ENCODE data around the gene SMPD4. TPM values are rescaled to one million over a fixed set of nuclear protein-coding genes. Genes with fewer than 3 reads are reported as not detected.
"Not testable (repeated sequence)": the region's sequence is repeated elsewhere in the genome, so short reads cannot be mapped to it uniquely, and the experiment has no call there.

Gene SMPD4
- total and polyA plus RNA-seq, 2 experiments from 2014 or later, result 23.8 to 37.1 TPM

DNA sequence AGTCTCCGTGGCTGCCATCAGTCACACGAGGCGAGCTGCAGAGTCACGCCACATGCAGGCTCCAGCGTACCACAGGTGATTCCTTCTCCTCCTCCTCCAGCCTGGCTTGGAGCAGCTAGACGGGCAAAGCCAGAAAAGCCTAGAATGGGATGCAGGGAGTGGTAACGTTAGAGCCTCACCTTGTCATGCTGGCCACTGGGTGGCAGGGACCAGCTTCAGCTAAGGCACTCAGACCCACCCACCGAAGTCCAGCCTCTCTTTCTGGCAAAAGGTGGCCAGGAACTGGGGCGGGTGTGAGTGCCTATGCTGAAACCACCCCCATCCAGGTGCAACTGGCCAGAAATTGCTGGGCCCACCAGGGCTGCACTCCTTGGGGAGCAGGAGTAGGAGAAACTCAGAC lies 53.7 kb downstream of the SMPD4 start:
- DNase-seq; H4K20me1 ChIP-seq (ENCODE audit: insufficient read depth); H3K27ac ChIP-seq; H3K4me2 ChIP-seq (ENCODE audit: unreplicated experiment); H3K4me3 ChIP-seq; H3K9ac ChIP-seq; H3K9me2 ChIP-seq (ENCODE audit: insufficient read depth); H2AFZ ChIP-seq; H3F3A ChIP-seq (ENCODE audit: insufficient read depth); H3K9me3 ChIP-seq (ENCODE audit: low read depth); H3K79me2 ChIP-seq (ENCODE audit: insufficient read depth); in situ Hi-C loops (cut with MboI); H3K36me3 ChIP-seq (ENCODE audit: low read depth); H3K27me3 ChIP-seq (replicated peaks; ENCODE audit: insufficient read depth); H3K4me1 ChIP-seq (ENCODE audit: insufficient read depth): not testable (repeated sequence)
- 30 to 53% methylated on average over 2 to 8 of the region's 9 CpGs for WGBS, 2 experiments (ENCODE audit: low coverage in 1 of 2, low lambda C conversion rate in 2 of 2, missing lambda C conversion rate in 2 of 2)

DNA sequence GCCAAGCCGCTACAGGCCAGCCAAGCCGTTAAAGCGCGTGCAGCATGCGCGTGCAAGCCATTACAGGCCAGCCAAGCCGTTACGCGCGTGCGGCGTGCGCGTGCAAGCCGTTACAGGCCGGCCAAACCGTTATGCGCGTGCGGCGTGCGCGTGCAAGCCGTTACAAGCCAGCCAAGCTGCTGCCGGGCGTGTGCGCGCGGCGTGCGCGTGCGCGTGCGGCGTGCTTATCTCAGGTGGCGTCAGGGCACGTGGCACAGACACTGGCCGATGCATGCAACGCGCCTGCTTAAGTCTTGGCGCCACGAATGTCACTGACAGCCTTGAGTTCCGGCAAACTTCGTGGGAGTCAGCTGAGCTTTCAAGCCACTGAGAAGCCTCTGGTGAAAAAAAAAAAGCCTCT lies 60.5 kb downstream of the SMPD4 start:
- H3K9me2 ChIP-seq (ENCODE audit: insufficient read depth); H3K36me3 ChIP-seq (ENCODE audit: low read depth); H3K27ac ChIP-seq; H3F3A ChIP-seq (ENCODE audit: insufficient read depth); H3K4me1 ChIP-seq (ENCODE audit: insufficient read depth); H3K27me3 ChIP-seq (replicated peaks; ENCODE audit: insufficient read depth); in situ Hi-C loops (cut with MboI); H3K4me2 ChIP-seq (ENCODE audit: unreplicated experiment); H3K4me3 ChIP-seq; H3K9me3 ChIP-seq (ENCODE audit: low read depth); H3K79me2 ChIP-seq (ENCODE audit: insufficient read depth); H4K20me1 ChIP-seq (ENCODE audit: insufficient read depth); DNase-seq; H2AFZ ChIP-seq; H3K9ac ChIP-seq: not testable (repeated sequence)
- WGBS, 2 experiments (ENCODE audit: low coverage in 1 of 2, low lambda C conversion rate in 2 of 2, missing lambda C conversion rate in 2 of 2), result 89 to 92% methylated on average over 28 to 37 of the region's 45 CpGs

DNA sequence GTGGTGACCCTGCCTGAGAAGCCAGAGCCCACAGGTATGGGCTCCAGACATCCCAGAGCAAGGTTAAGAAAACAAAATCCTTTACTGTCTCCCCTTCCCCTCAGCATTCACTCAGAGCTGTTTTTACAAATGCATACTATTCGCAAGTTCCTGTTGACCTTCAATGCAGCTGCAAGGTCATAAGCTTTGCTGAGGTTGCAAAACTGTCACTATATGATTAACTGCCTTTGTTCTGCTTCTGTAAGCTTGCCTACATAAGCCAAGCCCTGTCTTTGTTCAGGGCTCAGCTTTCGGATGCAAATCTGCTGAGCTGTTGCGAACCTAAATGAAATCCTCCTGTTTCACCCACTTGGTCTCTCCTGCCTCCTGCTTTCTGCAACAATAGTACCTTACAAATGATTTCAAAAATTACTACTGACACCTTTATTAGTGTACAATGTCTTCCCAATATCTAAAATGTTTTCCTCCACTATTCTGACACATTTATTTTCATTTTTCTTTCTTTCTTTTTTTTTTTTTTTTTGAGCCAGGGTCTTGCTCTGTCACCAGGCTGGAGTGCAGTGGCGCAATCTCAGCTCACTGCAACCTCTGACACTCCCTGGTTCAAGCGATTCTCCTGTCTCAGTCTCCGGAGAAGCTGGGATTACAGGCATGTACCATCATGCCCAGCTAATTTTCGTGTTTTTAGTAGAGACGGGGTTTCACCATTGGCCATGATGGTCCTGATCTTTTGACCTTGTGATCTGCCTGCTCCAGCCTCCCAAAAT lies 78.6 kb downstream of the SMPD4 start:
- 18 to 26% methylated on average over 3 to 8 of the region's 8 CpGs for WGBS, 2 experiments (ENCODE audit: low coverage in 1 of 2, low lambda C conversion rate in 2 of 2, missing lambda C conversion rate in 2 of 2)
- H3F3A ChIP-seq (ENCODE audit: insufficient read depth); H3K4me1 ChIP-seq (ENCODE audit: insufficient read depth); H3K36me3 ChIP-seq (ENCODE audit: low read depth); H3K9ac ChIP-seq; H3K27ac ChIP-seq; H3K9me3 ChIP-seq (ENCODE audit: low read depth); H3K4me2 ChIP-seq (ENCODE audit: unreplicated experiment); H3K79me2 ChIP-seq (ENCODE audit: insufficient read depth); H3K4me3 ChIP-seq; H3K9me2 ChIP-seq (ENCODE audit: insufficient read depth); H2AFZ ChIP-seq; H3K27me3 ChIP-seq (replicated peaks; ENCODE audit: insufficient read depth); DNase-seq; H4K20me1 ChIP-seq (ENCODE audit: insufficient read depth); in situ Hi-C loops (cut with MboI): not testable (repeated sequence)

Small RNAs within 50 kb of the gene (small RNA-seq; reads per million reads assigned to genes)
- gene RNU6-1049P (ENCODE audit: low read depth, low replicate concordance), result not detected

Other genes with a start within 250 kb of the SMPD4 start
- not detected in 2 replicates for gene RAB6C, start 201.9 kb downstream of the SMPD4 start, total RNA-seq (2014; rRNA removed; shearing (Covaris generic))
- not detected in 2 replicates for gene RAB6C, start 201.9 kb downstream of the SMPD4 start, polyA plus RNA-seq (2016; fragmentation: Nextera tagmentation; extraction: Ambion mirVana)
- gene POTEF, start 52.4 kb downstream of the SMPD4 start, total RNA-seq (2014; rRNA removed; shearing (Covaris generic)), result not detected in 2 replicates
- not detected in 2 replicates for gene POTEF, start 52.4 kb downstream of the SMPD4 start, polyA plus RNA-seq (2016; fragmentation: Nextera tagmentation; extraction: Ambion mirVana)
- 3.8 and 10.9 TPM in 2 replicates for gene CCDC74B, start 36.5 kb downstream of the SMPD4 start, total RNA-seq (2014; rRNA removed; shearing (Covaris generic))
- gene CCDC74B, start 36.5 kb downstream of the SMPD4 start, polyA plus RNA-seq (2016; fragmentation: Nextera tagmentation; extraction: Ambion mirVana), result 8.0 and 10.8 TPM in 2 replicates
- 126 and 129 TPM in 2 replicates for gene MZT2B, start 660 bp upstream of the SMPD4 start, total RNA-seq (2014; rRNA removed; shearing (Covaris generic))
- 346 and 351 TPM in 2 replicates for gene MZT2B, start 660 bp upstream of the SMPD4 start, polyA plus RNA-seq (2016; fragmentation: Nextera tagmentation; extraction: Ambion mirVana)
- not detected in 2 replicates for gene TUBA3E, start 16.8 kb upstream of the SMPD4 start, total RNA-seq (2014; rRNA removed; shearing (Covaris generic))
- not detected in 2 replicates for gene TUBA3E, start 16.8 kb upstream of the SMPD4 start, polyA plus RNA-seq (2016; fragmentation: Nextera tagmentation; extraction: Ambion mirVana)
- gene IMP4, start 161.3 kb upstream of the SMPD4 start, total RNA-seq (2014; rRNA removed; shearing (Covaris generic)), result 109 and 110 TPM in 2 replicates
- gene IMP4, start 161.3 kb upstream of the SMPD4 start, polyA plus RNA-seq (2016; fragmentation: Nextera tagmentation; extraction: Ambion mirVana), result 79.1 and 90.4 TPM in 2 replicates
- 17.5 and 24.3 TPM in 2 replicates for gene PTPN18, start 174.5 kb upstream of the SMPD4 start, total RNA-seq (2014; rRNA removed; shearing (Covaris generic))
- 19.1 and 19.2 TPM in 2 replicates for gene PTPN18, start 174.5 kb upstream of the SMPD4 start, polyA plus RNA-seq (2016; fragmentation: Nextera tagmentation; extraction: Ambion mirVana)